Measurements from ENCODE around the gene KIF18A. TPM values are rescaled to one million over a fixed set of nuclear protein-coding genes. Genes with fewer than 3 reads are reported as not detected.

The KIF18A gene
- total RNA-seq, 4 donors from 2014 or later: 0.23 to 0.52 (median 0.33) TPM; not detected in 1

DNA sequence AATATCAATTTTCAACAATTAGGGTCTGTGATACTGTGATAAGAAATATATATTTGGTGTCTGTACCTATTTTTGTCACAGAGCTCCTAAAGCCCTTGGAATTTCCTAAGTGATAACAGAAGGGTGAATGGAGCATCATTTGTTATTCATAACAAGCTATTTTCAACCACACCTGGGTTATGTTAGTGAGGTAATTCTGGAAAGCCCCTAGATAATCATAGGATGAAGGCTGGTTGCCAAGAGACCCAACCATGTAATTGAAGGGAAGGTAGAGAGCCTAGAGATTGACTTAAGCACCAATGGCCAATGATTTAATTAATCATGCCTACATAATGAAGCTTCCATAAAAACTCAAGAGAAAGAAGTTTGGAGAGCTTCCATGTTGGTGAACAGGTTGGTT lies 109.4 kb downstream of the KIF18A start:
- Histone ChIP-seq H3K36me3 (no peaks in the 10 kb centered on the region), H3K4me1 (no peaks in the 10 kb centered on the region), H3K27ac (replicated peaks in 1 of 4) (no peak overlapping the region), H3K9me3 (peaks cover 0 to 25% (median 16%) of the 10 kb centered on the region in 4 donors), H3K4me3 (no peak overlapping the region), H3K27me3 (no peaks in the 10 kb centered on the region)
- intact Hi-C loops (cut with DNase I): no loop called here
- TF ChIP-seq EP300 (IDR thresholded peaks at IDR 0.05) (no peak), POLR2AphosphoS5 (IDR thresholded peaks at IDR 0.05) (no peak), POLR2A (IDR thresholded peaks at IDR 0.05; ENCODE audit: low read depth) (no peak)
- TF ChIP-seq, protein P1, sequence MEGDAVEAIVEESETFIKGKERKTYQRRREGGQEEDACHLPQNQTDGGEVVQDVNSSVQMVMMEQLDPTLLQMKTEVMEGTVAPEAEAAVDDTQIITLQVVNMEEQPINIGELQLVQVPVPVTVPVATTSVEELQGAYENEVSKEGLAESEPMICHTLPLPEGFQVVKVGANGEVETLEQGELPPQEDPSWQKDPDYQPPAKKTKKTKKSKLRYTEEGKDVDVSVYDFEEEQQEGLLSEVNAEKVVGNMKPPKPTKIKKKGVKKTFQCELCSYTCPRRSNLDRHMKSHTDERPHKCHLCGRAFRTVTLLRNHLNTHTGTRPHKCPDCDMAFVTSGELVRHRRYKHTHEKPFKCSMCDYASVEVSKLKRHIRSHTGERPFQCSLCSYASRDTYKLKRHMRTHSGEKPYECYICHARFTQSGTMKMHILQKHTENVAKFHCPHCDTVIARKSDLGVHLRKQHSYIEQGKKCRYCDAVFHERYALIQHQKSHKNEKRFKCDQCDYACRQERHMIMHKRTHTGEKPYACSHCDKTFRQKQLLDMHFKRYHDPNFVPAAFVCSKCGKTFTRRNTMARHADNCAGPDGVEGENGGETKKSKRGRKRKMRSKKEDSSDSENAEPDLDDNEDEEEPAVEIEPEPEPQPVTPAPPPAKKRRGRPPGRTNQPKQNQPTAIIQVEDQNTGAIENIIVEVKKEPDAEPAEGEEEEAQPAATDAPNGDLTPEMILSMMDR (IDR thresholded peaks at IDR 0.05): no peak
- no peak for DNase-seq (ENCODE audit: extremely low spot score)

DNA sequence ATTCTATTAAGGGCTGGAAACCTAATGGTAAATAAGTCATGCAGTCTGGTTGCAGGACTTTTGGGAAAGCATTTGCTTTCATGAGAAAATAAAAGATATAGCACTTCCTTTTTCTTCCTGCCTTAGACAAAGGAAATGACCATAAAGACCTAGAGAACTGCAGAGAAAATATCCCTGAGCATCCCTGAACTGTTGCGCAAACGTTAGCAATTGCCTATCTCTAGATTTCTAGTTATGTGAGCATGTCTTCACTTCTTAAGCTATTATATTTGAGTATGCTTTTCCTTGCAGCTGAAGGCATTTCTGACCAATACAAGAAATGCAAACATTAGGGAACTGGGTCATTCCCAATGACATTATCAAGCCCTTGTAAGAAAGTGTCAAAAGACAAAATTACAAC lies 110.6 kb downstream of the KIF18A start:
- WGBS: 90% methylated on average over 2 of the region's 2 CpGs

GRCh38 chr11:27996066-27996465 lies 111.9 kb downstream of the KIF18A start:
- Histone ChIP-seq H3K4me1 (no peaks in the 10 kb centered on the region), H3K27ac (replicated peaks in 1 of 4) (no peak overlapping the region), H3K4me3 (no peak overlapping the region), H3K36me3 (no peaks in the 10 kb centered on the region), H3K27me3 (no peaks in the 10 kb centered on the region), H3K9me3 (peaks cover 0 to 7% (median 3%) of the 10 kb centered on the region in 4 donors)
- 49% methylated on average over 2 of the region's 2 CpGs for WGBS
- no peak for DNase-seq (ENCODE audit: extremely low spot score)
- TF ChIP-seq POLR2AphosphoS5 (IDR thresholded peaks at IDR 0.05): no peak
- TF ChIP-seq EP300 (IDR thresholded peaks at IDR 0.05): no peak
- TF ChIP-seq, protein P1 (IDR thresholded peaks at IDR 0.05): no peak
- TF ChIP-seq POLR2A (IDR thresholded peaks at IDR 0.05; ENCODE audit: low read depth): no peak
- intact Hi-C loops (cut with DNase I): no loop called here

More for the DNA sequence above, 110.6 kb downstream of the KIF18A start:
- Histone ChIP-seq H3K9me3 (peaks cover 0 to 16% (median 10%) of the 10 kb centered on the region in 4 donors), H3K4me3 (no peak overlapping the region), H3K36me3 (no peaks in the 10 kb centered on the region), H3K27ac (replicated peaks in 1 of 4) (no peak overlapping the region), H3K27me3 (no peaks in the 10 kb centered on the region), H3K4me1 (no peaks in the 10 kb centered on the region)
- intact Hi-C loops (cut with DNase I): no loop called here
- DNase-seq (ENCODE audit: extremely low spot score): no peak
- no peak for TF ChIP-seq POLR2A (IDR thresholded peaks at IDR 0.05; ENCODE audit: low read depth)
- TF ChIP-seq, protein P1 (IDR thresholded peaks at IDR 0.05): no peak
- TF ChIP-seq POLR2AphosphoS5 (IDR thresholded peaks at IDR 0.05): no peak
- TF ChIP-seq EP300 (IDR thresholded peaks at IDR 0.05): no peak

DNA sequence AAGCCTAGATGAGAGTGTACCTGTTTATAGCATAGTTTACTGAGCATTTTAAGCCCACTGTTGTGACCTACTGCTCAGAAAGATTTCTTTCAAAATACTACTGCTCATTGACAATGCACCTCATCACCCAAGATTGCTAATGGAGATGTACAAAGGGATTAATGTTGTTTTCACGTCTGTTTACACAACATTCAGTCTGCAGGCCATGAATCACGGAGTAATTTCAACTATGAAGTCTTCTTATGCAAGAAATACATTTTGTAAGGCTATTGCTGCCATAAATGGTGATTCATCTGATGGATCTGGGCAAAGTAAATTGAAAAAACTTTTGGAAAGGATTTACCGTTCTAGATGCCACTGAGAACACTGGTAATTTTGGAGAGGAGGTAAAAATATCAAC lies 112.9 kb downstream of the KIF18A start:
- WGBS: 97% methylated on average over 3 of the region's 3 CpGs
- no peak for DNase-seq (ENCODE audit: extremely low spot score)
- Histone ChIP-seq H3K27me3 (no peaks in the 10 kb centered on the region), H3K36me3 (no peaks in the 10 kb centered on the region), H3K27ac (replicated peaks in 1 of 4) (no peak overlapping the region), H3K4me3 (no peak overlapping the region), H3K9me3 (peaks cover 0 to 7% (median 2%) of the 10 kb centered on the region in 4 donors), H3K4me1 (no peaks in the 10 kb centered on the region)
- intact Hi-C loops (cut with DNase I): no loop called here
- no peak for TF ChIP-seq POLR2A (IDR thresholded peaks at IDR 0.05; ENCODE audit: low read depth)
- TF ChIP-seq, protein P1 (IDR thresholded peaks at IDR 0.05): no peak
- no peak for TF ChIP-seq POLR2AphosphoS5 (IDR thresholded peaks at IDR 0.05)

GRCh38 chr11:27991736-27992135 lies 116.2 kb downstream of the KIF18A start:
- intact Hi-C loops (cut with DNase I): no loop called here
- no peaks in the 10 kb centered on the region for H3K9me3 ChIP-seq
- no peaks in the 10 kb centered on the region for H3K27me3 ChIP-seq
- WGBS: 82% methylated on average over 1 of the region's 1 CpG
- no peaks in the 10 kb centered on the region for H3K4me1 ChIP-seq
- no peak overlapping the region for H3K27ac ChIP-seq (replicated peaks in 1 of 4)
- TF ChIP-seq POLR2A (IDR thresholded peaks at IDR 0.05; ENCODE audit: low read depth) (no peak), POLR2AphosphoS5 (IDR thresholded peaks at IDR 0.05) (no peak), EP300 (IDR thresholded peaks at IDR 0.05) (no peak)
- TF ChIP-seq, protein P1 (IDR thresholded peaks at IDR 0.05): no peak
- H3K4me3 ChIP-seq: no peak overlapping the region
- DNase-seq (ENCODE audit: extremely low spot score): no peak
- no peaks in the 10 kb centered on the region for H3K36me3 ChIP-seq
